HTERT RPE-1 (cell line): Measurements from ENCODE around the gene PRPF18.

Source experiments
- in situ Hi-C: fragments of 300-500 bp; cut with MboI; formaldehyde crosslinking; loops from 4 replicates; pipeline ENCODE4 v1.14.3; 2020; ENCODE audit warnings: low sequenced_read_pairs

Gene PRPF18

GRCh38 chr10:13637303-13637856 is 50.6 kb downstream of the PRPF18 start:
- in situ Hi-C loops, result no loop called here

GRCh38 chr10:13637894-13638293 is 51.1 kb downstream of the PRPF18 start:
- in situ Hi-C loops, result no loop called here

- in situ Hi-C loops, result no loop called here
Observed at GRCh38 chr10:13642293-13642692, 55.5 kb downstream of the PRPF18 start.

- in situ Hi-C loops, result no loop called here
Observed at GRCh38 chr10:13643016-13643415, 56.3 kb downstream of the PRPF18 start.

- in situ Hi-C loops, result no loop called here
Observed at GRCh38 chr10:13644866-13645265, 58.1 kb downstream of the PRPF18 start.

- in situ Hi-C loops, result no loop called here
Observed at GRCh38 chr10:13648425-13648824, 61.7 kb downstream of the PRPF18 start.

- in situ Hi-C loops, result no loop called here
Observed at GRCh38 chr10:13649844-13650520, 63.2 kb downstream of the PRPF18 start.

GRCh38 chr10:13650961-13651360 is 64.2 kb downstream of the PRPF18 start:
- in situ Hi-C loops, result no loop called here

GRCh38 chr10:13651969-13652720 is 65.4 kb downstream of the PRPF18 start:
- in situ Hi-C loops, result no loop called here

- in situ Hi-C loops, result no loop called here
Observed at GRCh38 chr10:13652860-13653259, 66.1 kb downstream of the PRPF18 start.

GRCh38 chr10:13654118-13654830 is 67.5 kb downstream of the PRPF18 start:
- in situ Hi-C loops, result no loop called here

GRCh38 chr10:13654846-13655245 is 68.1 kb downstream of the PRPF18 start:
- in situ Hi-C loops, result no loop called here

- in situ Hi-C loops, result no loop called here
Observed at GRCh38 chr10:13656337-13657100, 69.8 kb downstream of the PRPF18 start.

- in situ Hi-C loops, result no loop called here
Observed at GRCh38 chr10:13657101-13657680, 70.4 kb downstream of the PRPF18 start.

GRCh38 chr10:13658264-13658663 is 71.5 kb downstream of the PRPF18 start:
- in situ Hi-C loops, result no loop called here

- in situ Hi-C loops, result no loop called here
Observed at GRCh38 chr10:13658871-13659685, 72.3 kb downstream of the PRPF18 start.

GRCh38 chr10:13659887-13660550 is 73.3 kb downstream of the PRPF18 start:
- in situ Hi-C loops, result no loop called here

GRCh38 chr10:13660551-13660920 is 73.8 kb downstream of the PRPF18 start:
- in situ Hi-C loops, result no loop called here

- in situ Hi-C loops, result no loop called here
Observed at GRCh38 chr10:13661256-13661655, 74.5 kb downstream of the PRPF18 start.
